ENCODE results near the gene CD70.
"Not testable (repeated sequence)": the region's sequence is repeated elsewhere in the genome, so short reads cannot be mapped to it uniquely, and the experiment has no call there.

CD70 gene, protein sequence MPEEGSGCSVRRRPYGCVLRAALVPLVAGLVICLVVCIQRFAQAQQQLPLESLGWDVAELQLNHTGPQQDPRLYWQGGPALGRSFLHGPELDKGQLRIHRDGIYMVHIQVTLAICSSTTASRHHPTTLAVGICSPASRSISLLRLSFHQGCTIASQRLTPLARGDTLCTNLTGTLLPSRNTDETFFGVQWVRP

GRCh38 chr19:6590827-6591319, at the start of gene CD70:
TSS of gene CD70 (minus strand) at chr19:6591150. CDS start at chr19:6591002, 148 bp downstream.
- DNase-seq = no peak

DNA sequence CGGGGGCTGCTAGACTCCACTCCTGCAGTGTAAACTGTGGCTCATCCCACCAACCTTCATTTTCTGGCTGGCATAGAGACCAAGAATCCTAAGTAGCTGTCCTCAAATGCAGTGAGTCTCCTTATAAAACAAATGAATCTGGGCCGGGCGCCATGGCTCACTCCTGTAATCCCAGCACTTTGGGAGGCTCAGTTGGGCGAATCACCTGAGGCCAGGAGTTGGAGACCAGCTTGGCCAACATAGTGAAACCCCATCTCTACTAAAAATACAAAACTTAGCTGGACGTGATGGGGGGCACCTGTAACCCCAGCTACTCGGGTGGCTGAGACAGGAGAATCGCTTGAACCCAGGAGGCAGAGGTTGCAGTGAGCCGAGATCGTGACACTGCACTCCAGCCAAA, 49.4 kb upstream of the CD70 start:
- DNase-seq = not testable (repeated sequence)

DNA sequence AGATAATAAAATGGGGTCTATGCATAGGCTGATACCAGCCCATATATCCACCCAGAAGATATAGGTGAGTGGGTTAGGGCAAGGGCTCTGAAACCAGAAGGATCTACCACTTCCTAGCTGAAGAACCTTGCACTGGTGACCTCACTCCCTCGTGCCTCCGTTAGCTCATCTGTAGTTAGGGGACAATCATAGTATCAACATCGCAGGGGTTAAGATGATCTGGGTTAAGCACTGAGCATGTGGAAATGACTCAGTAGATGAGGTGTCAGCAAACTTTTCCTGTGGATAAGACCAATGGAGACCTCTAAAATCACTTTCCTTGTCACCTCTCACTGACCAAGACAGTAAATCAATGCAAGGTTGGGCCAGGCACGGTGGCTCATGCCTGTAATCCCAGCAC, 48.5 kb upstream of the CD70 start:
- DNase-seq = no peak

DNA sequence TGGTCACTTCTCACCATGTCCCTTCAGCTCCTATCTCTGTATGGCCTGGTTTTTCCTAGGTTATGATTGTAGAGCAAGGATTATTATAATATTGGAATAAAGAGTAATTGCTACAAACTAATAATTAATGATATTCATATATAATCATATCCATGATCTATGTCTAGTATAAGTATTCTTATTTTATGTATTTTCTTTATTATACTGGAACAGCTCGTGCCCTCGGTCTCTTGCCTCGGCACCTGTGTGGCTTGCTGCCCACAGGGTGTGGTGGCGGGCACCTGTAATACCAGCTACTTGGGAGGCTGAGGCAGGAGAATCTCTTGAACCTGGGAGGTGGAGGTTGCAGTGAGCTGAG, 42.5 kb upstream of the CD70 start:
- not testable (repeated sequence) for DNase-seq

- DNase-seq = peak in 52 of 56 donors; percentile 1 to 84 (median 49)
Measured at GRCh38 chr19:6632747-6633455, 42.0 kb upstream of the CD70 start.

- peak in 48 of 56 donors; percentile 0 to 85 (median 24) for DNase-seq
Measured at GRCh38 chr19:6632002-6632621, 41.2 kb upstream of the CD70 start.

- DNase-seq = no peak
Measured at GRCh38 chr19:6626764-6627163, 35.8 kb upstream of the CD70 start.

DNA sequence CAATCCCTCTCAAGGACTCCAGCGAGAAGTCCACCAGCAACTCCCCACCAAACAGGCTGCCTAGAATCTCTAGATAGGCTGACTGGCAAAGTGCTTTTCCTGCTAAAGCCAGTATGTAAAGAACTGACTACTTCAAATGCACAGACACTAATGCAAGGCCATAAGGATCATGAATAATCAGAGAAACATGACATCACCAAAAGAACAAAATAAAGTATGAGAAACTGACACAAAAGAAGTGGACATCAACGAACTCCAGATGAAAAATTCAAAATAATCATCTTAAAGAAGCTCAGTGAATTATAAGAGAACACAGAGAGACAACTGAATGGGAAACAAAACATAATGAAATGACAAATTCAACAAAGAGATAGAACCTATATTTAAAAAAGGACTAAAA, 26.4 kb upstream of the CD70 start:
- DNase-seq = no peak

DNA sequence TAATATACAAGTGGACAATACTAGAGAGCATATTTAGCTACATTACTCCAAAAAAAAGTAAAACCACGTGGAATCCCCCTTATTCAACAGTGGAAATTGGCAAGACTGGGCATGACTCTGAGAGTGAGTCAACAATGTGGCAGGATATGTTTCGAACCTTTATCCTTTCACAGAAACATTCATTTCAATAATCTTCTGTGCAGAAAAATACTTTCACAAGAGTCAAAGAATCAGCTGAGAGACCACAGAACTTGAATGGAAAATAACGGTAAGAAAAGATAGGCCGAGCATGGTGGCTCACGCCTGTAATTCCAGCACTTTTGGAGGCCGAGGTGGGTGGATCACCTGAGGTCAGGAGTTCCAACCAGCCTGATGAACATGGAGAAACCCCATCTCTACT, 25.1 kb upstream of the CD70 start:
- DNase-seq = no peak

- no peak for DNase-seq
Measured at GRCh38 chr19:6613711-6614110, 22.8 kb upstream of the CD70 start.

DNA sequence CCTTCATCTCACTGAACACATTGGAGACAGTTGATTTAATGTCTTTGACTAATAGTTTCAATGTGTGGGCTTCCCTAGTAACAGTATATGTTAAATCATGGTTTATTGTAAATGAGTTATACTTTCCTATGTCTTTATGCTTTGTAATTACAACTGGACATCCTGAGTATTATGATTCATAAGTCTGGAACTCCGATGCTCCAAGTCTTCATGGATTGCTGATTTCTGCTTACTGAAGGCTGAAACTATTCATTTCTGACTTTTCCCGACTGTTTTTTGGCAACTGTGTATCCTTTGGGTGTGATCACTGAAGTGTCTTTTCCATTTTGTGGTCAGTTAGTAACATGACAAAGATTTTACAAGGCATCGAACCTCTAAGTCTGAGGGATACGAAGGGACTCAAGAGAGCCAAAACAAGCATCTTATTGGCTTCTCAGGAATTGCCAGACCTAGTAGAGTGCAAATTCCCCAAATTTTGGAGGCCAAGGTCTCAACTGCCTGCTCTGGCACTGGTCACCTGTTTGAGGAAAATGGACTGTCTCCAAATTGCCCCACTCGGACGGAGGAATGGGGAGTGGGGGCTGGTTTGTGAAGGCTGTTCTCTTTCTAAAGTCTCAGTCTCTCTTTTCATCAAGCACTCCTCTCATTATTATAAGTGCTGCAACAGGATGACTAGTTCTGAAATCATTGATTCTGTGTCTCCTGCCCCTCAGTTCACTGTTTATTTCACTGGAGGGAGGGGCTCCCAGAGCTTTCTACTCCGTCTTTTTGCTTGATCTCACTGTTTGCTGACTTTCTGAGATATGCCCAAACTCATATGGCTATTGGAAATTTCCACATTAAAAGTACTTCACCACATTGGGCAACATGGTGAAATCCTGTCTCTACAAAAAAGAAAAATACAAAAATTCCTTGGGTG, 20.2 kb upstream of the CD70 start:
- DNase-seq = no peak

DNA sequence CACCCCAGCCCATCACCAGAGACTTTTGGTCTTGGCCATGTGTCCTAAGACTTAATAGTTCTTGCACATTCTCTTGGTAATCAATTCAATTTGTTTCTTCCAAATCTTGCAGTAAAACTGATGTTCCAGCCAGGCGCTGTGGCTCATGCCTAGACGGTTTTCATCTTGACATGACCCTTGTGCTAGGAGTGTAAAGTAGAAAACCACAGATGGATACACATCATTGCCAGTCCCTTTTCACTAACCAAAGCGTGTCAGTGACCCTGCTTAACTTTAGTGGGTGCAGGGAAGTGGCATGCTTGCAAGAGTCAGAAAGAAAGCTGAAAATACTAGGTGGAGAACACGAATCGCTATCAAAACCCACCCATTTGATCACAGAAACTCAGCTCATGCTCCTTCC, 18.0 kb upstream of the CD70 start:
- DNase-seq = no peak

- not testable (repeated sequence) for DNase-seq
Measured at GRCh38 chr19:6608146-6608545, 17.2 kb upstream of the CD70 start.

GRCh38 chr19:6606276-6607070, 15.5 kb upstream of the CD70 start:
- DNase-seq = not testable (repeated sequence)

DNA sequence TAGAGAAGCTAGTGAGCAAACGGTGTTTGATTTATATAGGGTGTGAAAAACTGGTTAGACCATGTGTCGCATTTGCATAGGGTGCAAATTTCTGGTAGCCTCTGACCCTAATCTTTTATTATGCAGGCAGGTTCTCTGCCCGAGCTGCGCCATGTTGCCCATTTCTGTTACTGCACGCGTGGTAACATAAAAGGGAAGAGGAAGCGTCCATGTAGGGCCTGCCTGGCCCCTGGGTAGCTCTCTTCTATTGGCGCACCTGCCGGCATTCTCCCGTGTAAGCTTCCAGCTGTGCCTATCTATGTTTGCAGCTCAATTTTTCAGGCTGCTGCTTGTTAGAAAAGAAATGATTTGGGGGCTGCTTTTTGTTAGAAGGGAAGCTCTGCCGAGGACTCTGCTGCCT, 14.0 kb upstream of the CD70 start:
- no peak for DNase-seq

GRCh38 chr19:6602729-6603114, 11.8 kb upstream of the CD70 start:
- no peak for DNase-seq

GRCh38 chr19:6601537-6602052, 10.6 kb upstream of the CD70 start:
- not testable (repeated sequence) for DNase-seq

DNA sequence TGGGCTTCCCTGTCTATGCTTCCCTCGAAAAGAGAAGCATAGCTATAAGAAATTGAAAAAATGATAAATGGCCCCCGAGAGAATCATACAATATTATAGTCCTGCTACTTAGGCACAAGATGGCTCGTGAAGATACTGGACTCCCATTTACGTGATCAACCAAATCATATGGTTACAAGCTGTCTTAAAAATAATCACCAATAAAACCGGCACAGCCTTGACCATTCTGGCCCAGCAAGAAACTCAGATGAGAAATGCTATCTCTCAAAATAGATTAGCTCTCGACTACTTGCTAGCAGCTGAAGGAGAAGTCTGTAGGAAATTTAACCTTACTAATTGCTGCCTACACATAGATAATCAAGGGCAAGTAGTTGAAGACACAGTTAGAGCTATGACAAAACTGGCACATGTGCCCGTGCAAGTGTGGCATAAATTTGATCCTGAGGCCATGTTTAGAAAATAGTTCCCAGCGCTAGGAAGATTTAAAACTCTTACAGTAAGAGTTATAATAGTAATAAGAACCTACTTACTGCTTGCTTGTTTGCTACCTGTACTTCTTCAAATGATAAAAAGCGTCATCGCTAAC, 10.1 kb upstream of the CD70 start:
- DNase-seq = not testable (repeated sequence)

DNA sequence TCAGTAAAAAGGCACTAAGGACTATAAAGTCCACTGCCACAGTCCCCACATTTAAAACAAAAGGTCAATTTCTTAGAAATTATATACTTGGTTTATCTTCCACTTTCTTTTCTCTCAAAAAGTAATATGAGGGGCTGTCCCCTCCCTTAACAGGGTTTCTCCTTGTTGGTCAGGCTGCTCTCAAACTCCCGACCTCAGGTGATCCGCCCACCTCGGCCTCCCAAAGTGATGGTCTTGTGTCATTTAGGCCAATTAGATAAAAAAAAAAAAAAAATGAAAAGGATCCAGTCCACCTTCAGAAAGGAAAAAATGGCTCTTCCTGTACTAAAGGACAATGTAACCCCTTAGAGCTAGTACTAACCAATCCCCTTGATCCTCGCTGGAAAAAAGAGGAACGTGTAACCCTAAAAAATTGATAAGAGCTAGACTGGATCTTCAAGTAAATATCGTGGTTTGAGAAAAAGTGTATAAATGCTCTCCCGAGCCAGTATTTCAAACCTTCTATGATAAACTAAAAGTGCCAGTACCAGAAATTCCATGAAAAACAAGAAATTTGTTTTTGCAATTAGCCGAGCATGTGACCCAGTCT, 9.0 kb upstream of the CD70 start:
- DNase-seq = no peak
